Astrocyte of the spinal cord (primary cell): ENCODE data around the gene KCNG4.

Source experiments
- DNase-seq: peaks from one replicate; pipeline ENCODE4 v3.0.0; 2011; ENCODE audit warnings: low read depth, low spot score
- H3K4me3 ChIP-seq: 2 replicates; pipeline ENCODE4 v1.5.1; 2011; ENCODE audit warnings: low read depth, mild to moderate bottlenecking, low read length, moderate library complexity
- CTCF ChIP-seq: IDR thresholded peaks from 2 replicates; pipeline ENCODE4 v1.5.1; 2012; ENCODE audit warnings: low read depth, mild to moderate bottlenecking, low read length, inconsistent platforms
- in situ Hi-C: cut with HindIII; loops from 2 replicates; pipeline ENCODE4 v1.10.0; 2017; ENCODE audit warnings: low sequenced_read_pairs

The KCNG4 gene

GRCh38 chr16:84239909-84240308 is at the start of gene KCNG4:
Gene KCNG4, minus strand, starts transcription at chr16:84240012. Its CDS starts 2,527 bp downstream, at chr16:84237485.
- TF ChIP-seq CTCF: no peak
- in situ Hi-C loops: no loop called here
- H3K4me3 ChIP-seq: no peak within 1 kb of the TSS
- DNase-seq: no peak

- H3K4me3 ChIP-seq: no peak overlapping the region
- in situ Hi-C loops: no loop called here
- DNase-seq: no peak
- TF ChIP-seq CTCF: no peak
Observed at GRCh38 chr16:84288902-84289301, 49.1 kb upstream of the KCNG4 start.

- no peak overlapping the region for H3K4me3 ChIP-seq
- TF ChIP-seq CTCF: no peak
- no peak for DNase-seq
- in situ Hi-C loops: no loop called here
Observed at GRCh38 chr16:84286578-84287240, 46.9 kb upstream of the KCNG4 start.

- in situ Hi-C loops: no loop called here
- H3K4me3 ChIP-seq: no peak overlapping the region
- TF ChIP-seq CTCF: no peak
- DNase-seq: no peak
Observed at GRCh38 chr16:84284154-84284722, 44.4 kb upstream of the KCNG4 start.

GRCh38 chr16:84283314-84284153 is 43.7 kb upstream of the KCNG4 start:
- H3K4me3 ChIP-seq: no peak overlapping the region
- DNase-seq: no peak
- in situ Hi-C loops: no loop called here
- TF ChIP-seq CTCF: no peak

- no peak overlapping the region for H3K4me3 ChIP-seq
- no peak for DNase-seq
- in situ Hi-C loops: no loop called here
- no peak for TF ChIP-seq CTCF
Observed at GRCh38 chr16:84282533-84282932, 42.7 kb upstream of the KCNG4 start.
